Effector memory CD4-positive, alpha-beta T cell (primary cell): ENCODE data around the gene ASPDH.

ENCODE experiments used
- DNase-seq, 3 donors: peaks; one replicate each; pipeline ENCODE4 v3.0.0-alpha.2; 2020
- H3K27ac ChIP-seq: 2 replicates; pipeline ENCODE4 v1.7.0; 2013; ENCODE audit warnings: mild to moderate bottlenecking, low read length, moderate library complexity; ENCODE audit not compliant: insufficient read depth, poor library complexity, severe bottlenecking
- H3K27me3 ChIP-seq: replicated peaks from 2 replicates; pipeline ENCODE4 v1.7.0; 2013; ENCODE audit warnings: mild to moderate bottlenecking, low read length; ENCODE audit not compliant: insufficient read depth, control insufficient read depth, poor library complexity, severe bottlenecking
- H3K36me3 ChIP-seq: 2 replicates; pipeline ENCODE4 v1.7.0; 2013; ENCODE audit warnings: mild to moderate bottlenecking, low read length, moderate library complexity; ENCODE audit not compliant: control insufficient read depth, insufficient read depth
- H3K4me1 ChIP-seq: 2 replicates; pipeline ENCODE4 v1.7.0; 2013; ENCODE audit warnings: low read length, mild to moderate bottlenecking; ENCODE audit not compliant: control insufficient read depth, insufficient read depth, poor library complexity, severe bottlenecking
- H3K4me3 ChIP-seq: 2 replicates; pipeline ENCODE4 v1.7.0; 2013; ENCODE audit warnings: low read length, low read depth, mild to moderate bottlenecking; ENCODE audit not compliant: insufficient read depth, poor library complexity, severe bottlenecking
- H3K9me3 ChIP-seq: 2 replicates; pipeline ENCODE4 v1.7.0; 2013; ENCODE audit warnings: mild to moderate bottlenecking, low read length, moderate library complexity; ENCODE audit not compliant: control insufficient read depth

Gene ASPDH

DNA sequence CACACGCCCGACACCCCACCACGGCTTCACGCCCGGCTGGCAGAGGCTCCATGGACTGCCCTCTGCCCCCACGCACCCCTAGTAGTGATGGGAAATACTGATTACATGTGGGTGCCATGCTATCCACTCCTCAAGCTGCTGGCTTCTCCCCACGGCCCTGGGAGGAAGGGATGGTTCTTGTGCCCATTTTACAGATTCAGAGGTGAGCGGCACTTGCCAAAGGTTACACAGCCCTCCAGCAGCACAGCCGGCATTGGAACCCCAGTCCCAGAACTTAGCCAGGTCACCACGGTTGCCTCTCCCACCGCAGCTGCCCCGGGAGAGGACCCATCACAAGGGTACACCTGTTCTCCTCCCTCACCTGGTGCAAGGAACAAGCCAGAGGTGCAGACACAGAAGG is 41.3 kb upstream of the ASPDH start:
- Histone ChIP-seq H3K36me3 (no peaks in the 10 kb centered on the region), H3K27me3 (peaks cover 28% of the 10 kb centered on the region), H3K4me3 (no peak overlapping the region), H3K9me3 (no peaks in the 10 kb centered on the region), H3K27ac (no peak overlapping the region), H3K4me1 (peaks cover 11% of the 10 kb centered on the region)
- no peak for DNase-seq

DNA sequence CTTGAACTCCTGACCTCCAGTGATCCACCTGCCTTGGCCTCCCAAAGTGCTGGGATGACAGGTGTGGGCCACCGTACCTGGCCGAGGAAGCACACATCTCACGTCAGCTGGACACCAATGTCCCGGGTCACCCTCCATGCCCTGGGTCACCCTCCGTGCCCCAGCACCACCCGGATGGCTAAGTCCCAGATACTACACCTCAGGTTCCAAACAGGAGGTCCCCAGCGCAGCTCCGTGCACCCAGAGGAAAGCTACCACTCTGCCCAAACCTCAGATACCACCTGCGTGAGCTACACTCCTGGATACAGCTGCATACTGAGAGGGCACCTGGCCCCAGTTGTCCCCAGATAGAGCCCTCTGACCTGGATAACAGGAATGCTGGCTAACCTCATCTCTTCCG is 40.5 kb upstream of the ASPDH start:
- Histone ChIP-seq H3K9me3 (no peaks in the 10 kb centered on the region), H3K27me3 (peaks cover 28% of the 10 kb centered on the region), H3K4me1 (peaks cover 11% of the 10 kb centered on the region), H3K4me3 (no peak overlapping the region), H3K27ac (no peak overlapping the region), H3K36me3 (no peaks in the 10 kb centered on the region)
- DNase-seq, result no peak

DNA sequence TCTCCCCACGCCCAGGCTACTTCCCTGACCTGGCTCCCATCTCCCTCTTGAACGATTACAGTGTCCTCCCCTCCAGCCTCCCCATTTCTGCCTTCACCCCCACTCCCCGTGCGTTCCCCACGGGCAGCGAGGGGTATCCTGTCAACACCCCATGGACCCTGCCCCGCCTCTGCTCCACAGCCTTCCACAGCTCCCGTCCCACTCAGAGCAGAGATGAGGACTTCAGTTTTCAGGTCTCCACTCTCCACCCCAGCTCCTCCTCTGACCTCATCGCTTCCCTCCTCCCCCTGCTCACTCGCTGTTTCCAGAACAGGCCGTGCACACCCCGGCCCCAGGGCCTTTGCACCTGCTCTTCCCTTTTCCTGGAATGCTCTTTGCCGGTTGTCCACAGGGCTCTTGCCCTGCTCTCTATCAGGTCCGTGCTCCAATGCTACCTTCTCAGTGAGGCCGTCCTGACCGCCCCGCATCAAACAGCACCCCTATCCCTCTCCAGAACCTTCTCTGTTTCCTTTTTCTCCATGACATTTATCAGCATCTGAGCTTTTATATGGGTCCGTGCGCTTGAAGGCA is 39.5 kb upstream of the ASPDH start:
- Histone ChIP-seq H3K36me3 (no peaks in the 10 kb centered on the region), H3K4me1 (peaks cover 11% of the 10 kb centered on the region), H3K27me3 (peaks cover 28% of the 10 kb centered on the region), H3K27ac (no peak overlapping the region), H3K9me3 (no peaks in the 10 kb centered on the region), H3K4me3 (no peak overlapping the region)
- no peak for DNase-seq

DNA sequence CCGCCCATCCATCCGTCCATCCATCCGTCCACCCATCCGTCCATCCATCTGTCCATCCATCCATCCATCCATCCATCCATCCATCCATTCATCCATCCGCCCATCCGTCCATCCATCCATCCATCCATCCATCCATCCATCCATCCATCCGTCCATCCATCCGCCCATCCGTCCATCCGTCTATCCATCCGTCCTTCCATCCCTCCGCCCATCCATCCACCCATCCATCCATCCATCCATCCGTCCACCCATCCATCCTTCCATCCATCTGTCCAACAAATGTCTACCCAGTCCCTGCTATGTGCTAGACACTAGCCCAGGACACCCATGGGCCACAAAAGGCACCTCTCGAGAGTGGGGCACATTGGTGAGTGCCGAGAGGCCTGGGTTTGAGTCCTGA is 38.8 kb upstream of the ASPDH start:
- Histone ChIP-seq H3K4me1 (peaks cover 11% of the 10 kb centered on the region), H3K27me3 (peaks cover 26% of the 10 kb centered on the region), H3K27ac (no peak overlapping the region), H3K4me3 (no peak overlapping the region), H3K9me3 (no peaks in the 10 kb centered on the region), H3K36me3 (no peaks in the 10 kb centered on the region)
- DNase-seq, result no peak

DNA sequence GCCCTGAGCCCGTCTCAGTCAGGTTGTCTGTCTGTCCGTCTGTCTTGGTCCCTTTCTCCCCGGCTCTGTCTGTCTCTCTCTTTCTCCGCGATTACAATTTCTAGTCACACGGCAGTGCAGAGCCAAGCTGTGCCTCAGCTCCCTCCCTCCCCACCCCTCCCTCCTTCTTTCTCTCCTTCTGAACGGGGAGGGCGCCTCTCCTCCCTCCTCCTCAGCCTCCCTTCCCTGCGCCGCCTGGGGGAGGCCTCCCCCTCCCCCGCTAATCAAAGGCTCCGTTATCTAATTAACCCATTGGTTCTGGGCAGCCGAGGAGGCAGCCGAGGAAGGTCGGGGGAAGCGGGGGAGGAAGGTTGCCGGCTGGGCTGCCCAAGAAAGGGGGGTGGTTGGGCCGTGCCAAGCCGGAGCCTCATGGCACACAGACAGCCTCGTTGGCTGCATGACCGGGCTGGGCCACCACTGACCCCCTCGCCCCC is 38.0 kb upstream of the ASPDH start:
- no peaks in the 10 kb centered on the region for H3K9me3 ChIP-seq
- no peak overlapping the region for H3K27ac ChIP-seq
- H3K4me3 ChIP-seq, result no peak overlapping the region
- H3K36me3 ChIP-seq, result no peaks in the 10 kb centered on the region
- no peak for DNase-seq
- peaks cover 9% of the 10 kb centered on the region for H3K4me1 ChIP-seq
- H3K27me3 ChIP-seq, result peaks cover 18% of the 10 kb centered on the region

DNA sequence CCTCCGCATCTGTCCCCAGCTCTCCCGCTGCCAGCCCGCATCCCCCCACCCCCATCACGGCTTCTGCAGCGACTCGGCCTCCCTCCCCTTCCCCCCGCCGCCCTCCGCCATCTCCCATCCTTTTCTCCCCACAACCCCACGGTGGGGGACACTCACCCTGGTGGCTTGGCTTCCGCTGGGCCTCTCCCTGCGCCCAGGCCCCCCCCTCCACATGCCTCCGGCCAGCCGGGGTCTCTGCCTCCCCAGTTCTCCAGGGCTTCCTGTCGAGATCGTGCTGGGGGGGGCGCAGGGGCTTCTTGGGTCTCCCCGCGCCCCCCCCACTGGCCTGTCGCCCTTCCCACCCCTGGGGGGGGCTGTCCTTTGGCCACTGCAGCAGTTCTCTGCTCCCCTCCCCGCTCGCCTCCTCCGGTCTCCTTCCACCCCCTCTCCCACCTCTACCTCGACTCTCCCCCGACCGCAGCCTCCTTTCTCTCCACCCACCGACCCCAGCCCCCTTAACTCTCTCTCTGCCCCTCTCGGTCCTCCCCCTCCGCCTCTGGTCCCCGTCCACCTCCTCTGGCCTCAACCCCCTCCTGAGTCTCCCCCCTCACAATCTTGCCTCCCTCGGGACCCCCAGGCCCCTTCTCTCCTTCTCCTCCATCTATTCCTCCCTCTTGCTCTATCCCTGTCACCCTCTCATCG is 37.5 kb upstream of the ASPDH start:
- H3K9me3 ChIP-seq, result no peaks in the 10 kb centered on the region
- DNase-seq, result no peak
- peaks cover 13% of the 10 kb centered on the region for H3K27me3 ChIP-seq
- peaks cover 3% of the 10 kb centered on the region for H3K4me1 ChIP-seq
- H3K4me3 ChIP-seq, result no peak overlapping the region
- no peak overlapping the region for H3K27ac ChIP-seq
- no peaks in the 10 kb centered on the region for H3K36me3 ChIP-seq

DNA sequence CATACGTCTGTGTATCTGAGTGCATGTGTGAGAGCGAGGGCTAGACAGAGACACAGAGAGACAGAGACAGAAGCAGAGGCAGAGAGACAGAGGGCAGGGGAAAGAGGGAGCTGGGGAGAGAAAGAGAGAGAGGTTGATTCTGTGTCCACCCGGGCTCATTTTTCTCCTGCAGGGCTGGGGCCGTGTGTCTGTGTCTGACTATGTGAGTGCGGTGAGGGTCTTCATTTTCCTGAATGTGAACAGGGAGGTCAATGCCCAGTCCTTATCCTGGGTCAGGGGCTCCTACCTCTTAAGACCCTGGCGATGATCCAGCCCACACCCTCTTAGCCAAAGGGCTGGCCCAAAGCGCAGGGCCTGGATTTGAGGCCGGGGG is 36.9 kb upstream of the ASPDH start:
- Histone ChIP-seq H3K36me3 (no peaks in the 10 kb centered on the region), H3K4me1 (no peaks in the 10 kb centered on the region), H3K4me3 (no peak overlapping the region), H3K27ac (no peak overlapping the region), H3K9me3 (no peaks in the 10 kb centered on the region), H3K27me3 (peaks cover 8% of the 10 kb centered on the region)
- DNase-seq, result no peak

GRCh38 chr19:50549927-50550593 is 36.3 kb upstream of the ASPDH start:
- Histone ChIP-seq H3K9me3 (no peaks in the 10 kb centered on the region), H3K4me1 (no peaks in the 10 kb centered on the region), H3K27me3 (peaks cover 8% of the 10 kb centered on the region), H3K4me3 (no peak overlapping the region), H3K27ac (no peak overlapping the region), H3K36me3 (no peaks in the 10 kb centered on the region)
- no peak for DNase-seq

DNA sequence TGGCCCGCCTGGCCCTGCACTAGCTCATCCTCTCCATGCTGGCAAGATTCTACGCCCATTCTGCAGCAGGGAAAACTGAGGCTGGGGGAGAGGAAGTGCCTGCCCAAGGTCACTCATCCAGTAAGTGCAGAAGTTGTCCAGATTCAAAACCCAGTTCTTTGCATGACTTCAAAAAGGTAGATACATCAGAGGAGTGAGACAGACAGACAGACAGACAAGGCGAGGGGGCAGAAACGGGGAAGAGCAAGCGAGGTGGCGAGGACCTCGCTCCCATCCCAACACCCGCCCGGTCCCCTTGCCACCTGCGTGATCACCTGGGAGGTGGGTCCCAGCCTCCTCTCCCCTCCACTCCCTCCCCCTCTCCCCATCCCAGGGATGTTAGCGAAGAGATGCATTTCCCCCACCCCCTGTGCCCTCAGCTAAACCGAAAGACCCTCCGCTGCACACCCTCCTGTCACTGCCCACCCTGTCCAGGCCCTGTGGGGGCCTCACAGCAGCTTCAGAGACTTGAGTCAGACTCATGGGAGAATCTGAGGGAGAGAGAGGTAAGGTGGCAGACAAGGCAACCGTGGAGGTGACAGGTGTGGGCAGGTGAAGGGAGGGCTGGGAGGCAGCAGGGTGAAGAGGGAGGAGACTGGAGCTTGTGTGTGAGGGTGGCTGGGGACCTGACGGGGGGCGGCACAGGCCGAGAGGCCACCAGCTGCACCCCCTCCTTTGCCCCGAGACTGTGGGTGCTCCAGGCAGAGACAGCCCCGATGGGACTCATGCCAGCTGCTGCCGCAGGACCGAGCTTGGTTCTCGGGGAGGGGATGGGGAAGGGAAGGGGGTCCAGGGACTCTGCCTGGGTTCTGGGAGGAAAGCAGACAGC is 35.6 kb upstream of the ASPDH start:
- no peak for DNase-seq
- no peak overlapping the region for H3K4me3 ChIP-seq
- H3K36me3 ChIP-seq, result no peaks in the 10 kb centered on the region
- no peaks in the 10 kb centered on the region for H3K9me3 ChIP-seq
- H3K27me3 ChIP-seq, result peaks cover 8% of the 10 kb centered on the region
- H3K4me1 ChIP-seq, result no peaks in the 10 kb centered on the region
- no peak overlapping the region for H3K27ac ChIP-seq
